ENCODE data around the gene CCNA1.

Gene CCNA1

DNA sequence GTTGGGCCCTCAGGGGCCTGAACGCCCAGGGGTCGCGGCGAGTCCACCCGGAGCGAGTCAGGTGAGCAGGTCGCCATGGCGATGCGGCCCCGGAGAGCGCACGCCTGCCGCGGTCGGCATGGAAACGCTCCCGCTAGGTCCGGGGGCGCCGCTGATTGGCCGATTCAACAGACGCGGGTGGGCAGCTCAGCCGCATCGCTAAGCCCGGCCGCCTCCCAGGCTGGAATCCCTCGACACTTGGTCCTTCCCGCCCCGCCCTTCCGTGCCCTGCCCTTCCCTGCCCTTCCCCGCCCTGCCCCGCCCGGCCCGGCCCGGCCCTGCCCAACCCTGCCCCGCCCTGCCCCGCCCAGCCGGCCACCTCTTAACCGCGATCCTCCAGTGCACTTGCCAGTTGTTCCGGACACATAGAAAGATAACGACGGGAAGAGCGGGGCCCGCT lies at the start of gene CCNA1:
CCNA1 (plus strand) TSS at position 390 of the 439 bp plus-strand sequence. CDS start 562 bp downstream, outside the sequence.
- peak; percentile 12 for DNase-seq

DNA sequence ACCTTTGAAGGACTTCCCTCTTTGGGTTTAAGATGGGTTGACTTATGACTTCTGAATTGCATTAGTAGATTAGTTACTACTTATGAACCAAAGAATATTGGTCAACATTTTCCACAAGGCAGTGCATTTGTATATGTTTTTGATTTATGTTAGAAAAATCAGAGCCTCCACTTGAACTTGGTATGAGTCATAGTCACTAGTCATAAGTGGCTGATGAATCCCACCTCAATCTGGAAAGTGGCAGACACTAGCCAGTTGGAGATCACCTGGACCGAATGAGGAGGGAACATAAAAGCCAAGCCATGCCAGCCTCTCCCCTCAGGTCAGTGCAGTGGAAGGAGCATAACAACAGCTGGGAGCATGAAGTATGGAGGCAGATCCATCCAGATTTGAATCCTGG lies 46.8 kb upstream of the CCNA1 start:
- DNase-seq: no peak

DNA sequence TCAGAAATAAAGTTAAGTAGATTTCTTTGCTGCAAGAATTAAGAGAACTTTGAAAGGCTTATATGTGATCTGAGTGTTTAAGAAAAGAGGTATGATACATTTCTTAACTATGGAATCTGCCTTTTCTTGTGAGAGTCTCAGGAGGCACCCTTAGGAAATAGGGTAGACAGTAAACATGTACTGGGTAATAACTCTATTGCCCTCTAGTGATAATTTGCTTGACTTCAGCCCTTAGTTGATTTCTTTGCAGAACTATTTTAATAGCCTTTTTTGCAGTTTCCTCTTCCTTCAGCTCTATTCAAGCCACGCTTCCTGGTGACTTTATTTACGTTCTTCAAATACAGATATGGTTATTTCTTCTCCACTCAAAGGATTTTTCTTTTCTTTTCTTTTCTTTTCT lies 37.0 kb upstream of the CCNA1 start:
- DNase-seq: no peak

DNA sequence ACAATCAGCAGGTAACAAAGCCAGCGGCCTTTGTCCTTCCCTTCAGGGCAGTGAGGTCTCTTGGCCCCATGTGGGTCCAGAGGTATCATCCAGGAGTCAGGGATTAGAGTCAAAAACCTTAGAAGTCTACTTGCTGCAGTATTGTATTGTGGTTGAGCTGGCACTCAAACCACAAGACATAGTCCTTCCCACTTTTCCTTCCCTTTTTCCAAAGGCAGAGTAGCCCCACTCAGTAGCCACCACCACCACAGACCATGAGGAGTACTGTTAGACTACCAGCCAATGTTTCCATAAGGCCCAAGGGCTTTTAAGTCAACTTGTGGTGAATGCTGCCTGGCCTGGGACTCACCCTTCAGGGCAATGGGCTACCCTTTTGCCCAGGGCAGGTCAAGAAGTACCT lies 27.1 kb upstream of the CCNA1 start:
- no peak for DNase-seq

DNA sequence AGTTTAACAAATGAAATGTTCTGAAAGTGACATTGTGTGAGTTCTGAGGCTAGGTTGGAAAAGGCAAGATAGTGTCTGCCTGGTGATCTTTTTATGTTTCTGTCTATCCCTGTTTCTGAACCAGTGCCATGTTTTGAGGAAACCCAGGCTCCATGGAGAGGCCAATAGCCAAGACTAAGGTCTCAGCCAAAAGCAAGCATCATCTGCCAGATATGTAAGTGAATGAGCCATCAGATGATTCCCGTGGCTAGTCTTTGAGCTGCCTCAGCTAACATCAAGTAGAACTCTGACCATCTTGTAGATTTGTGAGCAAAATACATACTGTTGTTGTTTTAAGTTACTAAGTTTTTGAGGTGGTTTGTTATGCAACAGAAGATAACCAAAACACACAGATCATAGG lies 19.6 kb upstream of the CCNA1 start:
- no peak for DNase-seq

DNA sequence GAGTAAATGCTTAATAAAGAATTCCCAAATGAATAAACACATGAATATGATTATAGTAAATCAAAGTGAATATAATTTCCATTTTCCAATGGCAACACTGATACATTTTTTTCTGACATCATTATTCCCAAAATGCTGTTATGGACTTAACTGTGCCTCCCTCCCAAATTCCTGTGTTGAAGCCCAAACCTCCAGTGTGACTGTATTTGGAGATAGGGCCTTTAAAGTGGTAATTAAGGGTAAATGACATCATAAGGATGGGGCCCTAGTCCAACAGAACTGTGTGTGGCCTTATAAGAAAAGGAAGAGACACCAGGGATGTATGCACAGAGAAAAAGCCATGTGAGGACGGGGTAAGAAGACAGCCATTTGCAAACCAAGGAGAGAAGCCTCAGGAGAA lies 19.1 kb upstream of the CCNA1 start:
- DNase-seq: no peak

DNA sequence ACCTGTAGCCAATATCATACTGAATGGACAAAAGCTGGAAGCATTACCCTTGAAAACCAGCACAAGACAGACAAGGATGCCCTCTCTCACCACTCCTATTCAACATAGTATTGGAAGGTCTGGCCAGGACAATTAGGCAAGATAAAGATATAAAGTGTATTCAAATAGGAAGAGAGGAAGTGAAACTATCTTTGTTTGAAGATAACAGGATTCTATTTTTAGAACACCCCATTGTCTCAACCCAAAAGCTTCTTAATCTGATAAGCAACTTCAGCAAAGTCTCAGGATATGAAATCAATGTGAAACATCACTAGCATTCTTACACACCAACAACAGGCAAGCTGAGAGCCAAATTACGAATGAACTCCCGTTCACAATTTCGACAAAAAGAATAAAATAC lies 17.8 kb upstream of the CCNA1 start:
- DNase-seq: no peak

DNA sequence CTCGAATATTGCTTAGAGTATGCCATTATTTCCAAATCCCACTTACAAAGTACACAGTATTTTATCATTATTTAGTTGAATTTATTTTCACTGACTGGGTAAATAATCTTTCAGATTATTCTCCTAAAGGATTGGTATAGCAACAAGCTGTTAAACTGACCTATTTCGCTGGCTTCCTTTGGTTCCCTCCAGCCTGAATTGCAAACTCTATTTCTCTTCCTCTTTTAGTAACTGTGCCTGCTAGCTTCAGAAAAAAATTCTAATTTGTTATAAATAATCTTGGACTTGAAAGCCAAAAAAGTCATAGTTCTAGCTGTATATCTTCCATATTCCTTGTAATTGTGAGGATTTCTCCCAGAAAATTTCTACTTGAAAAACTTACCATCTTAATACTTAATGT lies 15.0 kb upstream of the CCNA1 start:
- DNase-seq: no peak

DNA sequence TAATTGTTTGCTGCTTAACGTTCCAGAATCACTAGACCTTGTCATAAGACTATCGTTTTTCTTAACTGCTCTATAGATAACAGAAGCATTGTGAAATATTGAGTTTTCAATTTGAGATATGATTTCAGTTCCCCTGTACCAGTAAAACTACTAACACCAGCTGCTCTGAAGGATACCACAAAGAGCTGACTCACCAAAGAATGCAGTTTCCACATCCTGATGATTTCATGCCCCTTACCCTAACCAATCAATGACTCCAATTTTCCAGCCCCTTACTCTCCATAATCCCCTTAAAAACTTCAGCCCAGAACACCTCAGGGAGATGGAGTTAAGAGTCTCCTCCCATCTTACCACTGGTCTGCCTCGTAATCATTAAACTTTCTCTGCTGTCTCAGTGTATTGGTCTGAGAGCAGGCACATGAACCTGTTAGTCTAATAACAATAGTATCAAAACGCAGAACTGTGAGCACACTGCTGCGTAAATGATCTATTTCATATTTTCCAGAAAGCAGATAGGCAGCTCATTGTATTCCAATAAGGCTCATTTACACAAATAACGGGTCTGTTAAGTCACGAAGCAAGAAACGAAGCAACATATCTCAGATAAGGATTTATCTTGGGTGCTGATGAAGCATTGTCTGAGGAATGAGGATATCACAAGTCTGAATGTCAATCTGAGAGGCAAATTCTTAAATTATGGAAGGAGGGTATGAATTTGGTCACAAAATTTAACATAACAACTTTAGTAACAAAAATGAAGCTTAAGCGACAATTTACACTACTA lies 14.1 kb upstream of the CCNA1 start:
- no peak for DNase-seq

DNA sequence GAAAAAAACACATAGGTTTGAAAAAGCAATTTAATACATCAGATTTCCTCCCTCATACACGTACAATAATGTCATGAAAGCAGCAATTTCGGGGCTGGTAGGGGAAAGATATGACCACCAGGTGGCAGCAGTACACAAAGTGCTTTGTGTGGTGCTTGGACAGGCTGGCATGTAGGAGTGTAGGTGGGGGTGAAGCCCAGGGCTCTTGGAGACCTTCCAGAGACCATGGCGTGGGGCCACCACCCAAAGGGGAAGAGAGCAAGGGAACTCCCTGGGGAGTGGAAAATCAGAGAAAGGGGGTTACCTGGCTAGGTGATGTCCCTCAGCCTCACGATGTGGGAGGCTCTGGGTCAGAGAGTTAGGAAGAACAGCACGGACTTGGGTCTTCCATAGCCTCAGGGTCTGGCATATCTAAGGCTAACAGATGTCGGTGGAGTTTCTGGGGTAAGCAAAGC lies 11.8 kb upstream of the CCNA1 start:
- peak; percentile 61 for DNase-seq

DNA sequence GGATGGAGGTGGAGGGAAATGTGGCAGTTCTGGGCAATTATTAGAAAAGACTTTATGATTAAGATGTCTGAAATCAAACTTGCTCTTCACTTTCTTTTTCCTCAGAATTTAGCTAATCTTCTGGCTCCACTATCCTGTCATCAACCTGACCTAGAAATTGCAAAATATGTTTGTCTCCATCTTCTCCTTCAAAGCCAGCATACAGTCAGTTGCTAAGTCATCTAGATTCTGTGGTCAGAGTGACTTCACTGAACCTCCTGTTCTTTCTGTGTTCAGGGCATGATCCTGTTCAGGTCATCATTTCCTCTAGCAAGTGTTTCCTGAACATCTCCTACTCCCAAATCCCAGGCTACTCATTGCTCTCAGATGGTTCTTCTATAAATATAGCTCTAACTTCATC lies 10.8 kb upstream of the CCNA1 start:
- DNase-seq: no peak

DNA sequence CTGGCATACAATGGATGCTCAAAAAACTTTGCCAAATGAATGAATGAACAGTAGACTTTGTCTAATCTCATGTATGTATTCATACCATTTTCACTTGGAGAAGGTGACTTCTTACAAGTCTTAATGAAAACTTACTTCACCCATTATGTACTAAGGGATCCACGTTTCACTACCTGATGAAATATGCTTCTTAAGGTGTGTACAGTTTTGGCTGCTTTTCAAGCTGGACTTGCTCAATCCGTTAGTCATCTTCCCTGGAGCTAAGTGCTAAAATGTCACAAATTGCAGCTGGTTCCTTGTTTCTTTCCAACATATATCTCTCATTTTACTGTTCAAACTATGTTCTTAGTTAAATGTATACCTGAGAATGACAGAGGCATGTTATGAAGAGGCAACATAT lies 4.2 kb upstream of the CCNA1 start:
- DNase-seq: no peak

DNA sequence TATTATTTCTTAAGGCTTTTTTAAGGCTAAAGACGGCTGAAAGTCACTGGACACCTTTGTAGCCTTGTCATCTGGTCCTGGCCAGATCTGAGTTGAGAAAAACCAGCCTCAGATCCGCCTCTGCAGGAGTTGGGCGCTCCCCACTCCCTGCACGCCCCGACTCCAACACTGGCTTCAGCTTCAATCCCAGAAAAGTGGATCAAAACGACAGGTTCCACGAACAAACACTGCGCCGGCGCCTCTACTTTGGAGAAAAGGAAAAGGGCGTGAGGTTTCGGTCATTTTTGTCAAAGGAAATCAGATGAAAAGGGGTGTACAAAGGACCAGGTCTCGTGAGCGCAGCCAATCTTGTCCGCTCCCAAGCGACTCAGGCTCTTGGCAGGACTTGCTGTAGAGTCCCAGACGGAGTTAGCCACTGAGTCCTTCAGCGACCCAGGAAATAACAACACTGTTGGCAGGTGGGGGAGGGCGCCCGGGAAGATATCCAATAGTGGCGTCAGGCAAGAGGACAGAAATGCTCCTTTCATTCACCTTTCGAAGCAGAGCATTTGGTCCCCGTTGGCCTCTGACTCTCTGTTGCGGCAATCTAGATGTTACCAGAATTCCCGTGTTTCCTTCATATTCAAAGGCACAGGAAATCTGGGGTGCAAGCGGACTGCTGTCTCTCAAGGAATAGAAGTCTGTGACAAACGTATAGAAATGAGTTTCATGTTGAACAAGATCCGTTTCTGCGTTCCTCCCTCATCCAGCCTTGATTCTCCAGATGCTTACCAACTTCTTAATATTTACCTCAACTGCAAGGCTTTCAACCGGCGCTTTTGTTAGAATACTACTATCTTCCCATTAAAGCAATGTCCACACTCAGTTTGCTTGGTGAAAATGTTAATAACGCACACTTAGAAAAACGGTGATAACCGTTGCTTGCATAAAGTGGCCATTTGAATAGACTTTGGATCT lies 1.8 kb upstream of the CCNA1 start:
- no peak for DNase-seq

DNA sequence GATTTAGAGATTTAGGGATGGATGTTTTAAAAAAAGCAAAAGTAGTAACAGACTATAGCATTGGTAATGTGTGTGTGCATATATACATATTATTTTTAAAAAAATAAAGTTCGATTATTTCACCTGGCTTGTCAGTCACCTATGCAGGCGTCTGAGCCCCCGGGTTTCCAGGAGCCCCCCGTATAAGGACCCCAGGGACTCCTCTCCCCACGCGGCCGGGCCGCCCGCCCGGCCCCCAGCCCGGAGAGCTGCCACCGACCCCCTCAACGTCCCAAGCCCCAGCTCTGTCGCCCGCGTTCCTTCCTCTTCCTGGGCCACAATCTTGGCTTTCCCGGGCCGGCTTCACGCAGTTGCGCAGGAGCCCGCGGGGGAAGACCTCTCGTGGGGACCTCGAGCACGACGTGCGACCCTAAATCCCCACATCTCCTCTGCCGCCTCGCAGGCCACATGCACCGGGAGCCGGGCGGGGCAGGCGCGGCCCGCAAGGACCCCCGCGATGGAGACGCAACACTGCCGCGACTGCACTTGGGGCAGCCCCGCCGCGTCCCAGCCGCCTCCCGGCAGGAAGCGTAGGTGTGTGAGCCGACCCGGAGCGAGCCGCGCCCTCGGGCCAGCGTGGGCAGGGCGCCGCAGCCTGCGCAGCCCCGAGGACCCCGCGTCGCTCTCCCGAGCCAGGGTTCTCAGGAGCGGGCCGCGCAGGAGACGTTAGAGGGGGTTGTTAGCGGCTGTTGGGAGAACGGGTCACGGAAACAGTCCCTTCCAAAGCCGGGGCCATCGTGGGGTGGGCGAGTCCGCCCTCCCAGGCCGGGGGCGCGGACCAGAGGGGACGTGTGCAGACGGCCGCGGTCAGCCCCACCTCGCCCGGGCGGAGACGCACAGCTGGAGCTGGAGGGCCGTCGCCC lies 840 bp upstream of the CCNA1 start:
- DNase-seq: peak; percentile 16

DNA sequence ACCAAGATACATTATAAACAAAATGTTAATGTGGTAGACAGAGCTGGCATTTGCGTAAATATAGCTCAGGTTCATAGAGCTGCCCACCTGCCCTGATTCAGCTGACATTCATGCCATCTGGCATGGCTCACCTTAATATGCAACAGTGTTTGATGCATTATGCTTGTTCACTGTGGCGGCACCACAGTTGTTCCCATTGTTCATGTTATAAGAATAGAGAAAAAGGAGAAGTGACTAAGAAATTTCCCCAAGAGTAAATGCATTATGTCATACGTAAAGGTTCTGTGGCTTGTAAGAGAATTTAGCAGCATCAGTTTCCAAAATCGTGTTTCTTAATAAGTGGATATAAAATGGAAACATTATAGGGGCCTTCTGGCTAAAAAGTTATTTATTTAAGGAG lies 4.5 kb downstream of the CCNA1 start:
- no peak for DNase-seq

DNA sequence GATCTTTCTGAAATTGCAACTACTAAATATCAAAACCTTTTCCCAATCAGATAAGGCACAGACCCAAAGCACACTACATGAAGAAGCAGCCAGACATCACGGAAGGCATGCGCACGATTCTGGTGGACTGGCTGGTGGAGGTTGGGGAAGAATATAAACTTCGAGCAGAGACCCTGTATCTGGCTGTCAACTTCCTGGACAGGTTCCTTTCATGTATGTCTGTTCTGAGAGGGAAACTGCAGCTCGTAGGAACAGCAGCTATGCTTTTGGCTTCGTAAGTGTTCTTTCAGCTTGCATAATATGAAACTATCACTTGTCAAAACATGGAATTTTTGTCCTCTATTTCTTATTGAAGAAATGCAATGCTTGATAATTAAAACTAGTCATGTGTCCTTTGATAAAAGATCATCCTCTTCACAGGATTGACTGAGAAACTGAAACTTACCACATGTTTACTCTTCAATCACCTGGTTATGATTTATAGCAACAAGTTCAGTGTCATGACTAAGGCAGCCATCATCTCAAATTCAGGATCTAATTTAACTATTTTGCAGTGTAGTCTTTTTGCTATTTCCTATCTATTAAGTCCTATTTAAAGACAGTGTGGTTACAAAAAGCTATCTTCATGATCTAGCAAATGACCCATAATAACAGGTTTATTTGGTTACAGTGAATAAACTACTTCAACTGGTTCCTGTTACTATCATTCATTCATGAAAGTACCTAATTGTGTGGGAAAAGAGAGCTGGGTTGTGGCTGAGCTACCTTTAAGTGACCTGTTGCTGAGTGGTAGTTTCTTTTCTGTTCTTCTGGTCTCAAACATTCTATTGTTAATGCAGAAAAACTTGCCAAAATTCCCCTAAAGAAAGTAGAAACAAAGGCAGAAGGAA lies 6.5 kb downstream of the CCNA1 start:
- no peak for DNase-seq

DNA sequence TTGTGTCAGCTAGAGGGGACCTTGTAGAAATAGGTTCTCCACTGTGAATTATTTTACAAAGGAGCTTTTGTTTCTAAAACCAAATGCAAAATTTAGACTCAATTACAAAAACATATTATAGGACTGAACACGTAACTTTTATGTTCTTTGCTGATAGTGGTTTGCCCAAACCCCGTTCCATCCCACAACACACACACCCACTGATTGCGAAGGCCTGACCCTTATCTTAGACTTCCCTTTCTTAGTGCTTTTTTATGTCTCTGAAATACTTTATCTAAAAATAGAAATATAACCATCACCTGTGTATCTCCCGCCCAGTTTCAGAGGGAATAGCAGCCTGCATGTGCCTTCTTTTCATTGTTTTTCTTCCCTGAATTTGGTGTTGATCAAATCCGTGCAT lies 13.0 kb downstream of the CCNA1 start:
- DNase-seq: no peak

DNA sequence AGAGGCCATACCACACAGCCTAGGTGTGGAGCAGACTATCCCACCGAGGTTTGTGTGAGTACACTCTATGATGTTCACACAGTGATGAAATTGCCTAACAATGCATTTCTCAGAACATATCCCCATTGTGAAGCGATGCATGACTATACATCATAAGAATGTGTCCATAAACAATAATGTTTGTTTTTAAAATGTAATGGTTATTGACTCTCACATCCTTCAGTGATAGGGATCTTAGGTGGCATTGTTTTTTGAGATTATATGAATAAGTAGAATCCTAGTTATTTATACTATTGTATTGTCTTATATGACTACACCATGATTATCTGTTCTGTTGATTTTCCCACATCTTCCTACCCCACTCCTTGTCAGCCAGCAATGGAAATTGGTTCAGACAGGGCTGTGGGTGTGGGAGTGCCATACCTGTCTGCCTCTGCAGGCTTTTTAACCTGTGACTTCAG lies 13.6 kb downstream of the CCNA1 start:
- no peak for DNase-seq

DNA sequence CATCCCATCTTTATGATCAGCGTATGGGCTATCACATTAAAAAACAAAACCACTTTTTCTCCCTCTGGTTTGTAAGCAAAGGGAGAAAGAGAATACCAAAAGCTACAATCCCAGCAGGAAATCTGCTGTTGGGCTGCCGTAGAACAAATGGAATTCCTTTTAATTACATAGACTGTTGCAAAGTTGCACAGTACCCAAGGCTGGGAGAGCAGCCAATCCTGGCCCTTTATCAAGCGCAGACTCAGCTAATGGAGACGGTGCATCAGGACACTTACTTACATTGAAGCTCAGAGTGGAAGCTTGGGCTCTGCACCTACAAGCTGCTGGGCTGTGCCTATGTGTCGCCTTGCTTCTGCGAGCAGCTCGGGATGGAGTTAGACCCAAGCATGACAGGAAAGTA lies 15.2 kb downstream of the CCNA1 start:
- no peak for DNase-seq

DNA sequence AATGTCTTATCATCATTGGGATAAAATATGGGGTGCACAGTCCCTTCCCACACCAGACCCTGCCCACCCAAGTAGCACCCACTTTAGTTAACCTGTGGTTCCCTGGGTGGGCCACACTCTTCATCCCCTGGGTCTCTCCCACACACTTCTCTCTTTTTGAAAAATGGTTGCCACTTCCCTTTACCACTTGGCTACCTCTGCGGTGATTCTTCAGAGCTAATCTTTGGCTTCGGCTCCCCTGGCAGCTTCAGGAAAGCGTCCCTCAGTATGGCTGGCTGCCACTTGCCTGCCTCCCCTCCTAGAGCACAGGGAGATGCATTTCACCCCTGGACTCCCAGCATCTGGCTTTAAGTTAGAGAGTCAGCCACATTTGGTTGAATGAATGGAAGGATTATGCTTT lies 18.2 kb downstream of the CCNA1 start:
- no peak for DNase-seq

DNA sequence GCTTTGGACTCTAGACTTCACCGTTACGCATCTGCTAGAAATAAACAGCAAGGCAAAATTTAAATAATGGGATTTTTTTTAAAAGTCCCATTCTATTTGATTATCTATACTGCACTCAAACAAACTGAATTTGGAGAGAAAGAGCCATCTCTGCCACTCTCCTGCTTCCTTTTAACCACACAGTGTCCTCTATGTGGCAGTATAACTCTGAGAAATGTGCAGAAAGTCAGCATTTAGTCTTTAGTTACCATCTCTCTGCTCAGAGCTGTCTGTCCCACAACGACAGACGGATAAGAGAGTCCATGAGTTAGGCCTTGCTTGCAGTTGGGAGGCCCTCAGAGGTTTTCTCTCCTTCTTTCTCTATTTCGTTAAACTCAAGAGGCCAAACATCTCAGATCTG lies 21.2 kb downstream of the CCNA1 start:
- DNase-seq: no peak

DNA sequence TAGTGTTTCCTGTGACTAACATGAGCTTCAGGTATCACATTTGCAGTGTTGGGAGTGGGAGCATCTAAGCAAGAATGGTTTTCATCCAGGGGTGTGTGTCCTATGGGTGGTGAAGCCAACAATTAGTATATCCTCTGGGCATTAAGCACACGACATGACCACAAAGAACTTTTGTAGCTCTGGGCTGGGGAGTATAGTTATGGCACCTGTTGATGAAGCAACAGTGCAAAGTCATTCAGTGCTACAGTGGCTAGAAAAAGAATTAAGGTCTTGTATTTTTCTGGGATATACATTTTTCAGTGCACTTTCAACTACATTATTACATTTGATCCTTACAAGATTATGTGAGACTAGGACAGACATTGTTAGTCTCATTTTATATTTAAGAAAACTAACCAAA lies 21.8 kb downstream of the CCNA1 start:
- no peak for DNase-seq
